ENCODE data around the gene RUFY1.
"Not testable (repeated sequence)": the region's sequence is repeated elsewhere in the genome, so short reads cannot be mapped to it uniquely, and the experiment has no call there.

Gene RUFY1, protein sequence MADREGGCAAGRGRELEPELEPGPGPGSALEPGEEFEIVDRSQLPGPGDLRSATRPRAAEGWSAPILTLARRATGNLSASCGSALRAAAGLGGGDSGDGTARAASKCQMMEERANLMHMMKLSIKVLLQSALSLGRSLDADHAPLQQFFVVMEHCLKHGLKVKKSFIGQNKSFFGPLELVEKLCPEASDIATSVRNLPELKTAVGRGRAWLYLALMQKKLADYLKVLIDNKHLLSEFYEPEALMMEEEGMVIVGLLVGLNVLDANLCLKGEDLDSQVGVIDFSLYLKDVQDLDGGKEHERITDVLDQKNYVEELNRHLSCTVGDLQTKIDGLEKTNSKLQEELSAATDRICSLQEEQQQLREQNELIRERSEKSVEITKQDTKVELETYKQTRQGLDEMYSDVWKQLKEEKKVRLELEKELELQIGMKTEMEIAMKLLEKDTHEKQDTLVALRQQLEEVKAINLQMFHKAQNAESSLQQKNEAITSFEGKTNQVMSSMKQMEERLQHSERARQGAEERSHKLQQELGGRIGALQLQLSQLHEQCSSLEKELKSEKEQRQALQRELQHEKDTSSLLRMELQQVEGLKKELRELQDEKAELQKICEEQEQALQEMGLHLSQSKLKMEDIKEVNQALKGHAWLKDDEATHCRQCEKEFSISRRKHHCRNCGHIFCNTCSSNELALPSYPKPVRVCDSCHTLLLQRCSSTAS

DNA sequence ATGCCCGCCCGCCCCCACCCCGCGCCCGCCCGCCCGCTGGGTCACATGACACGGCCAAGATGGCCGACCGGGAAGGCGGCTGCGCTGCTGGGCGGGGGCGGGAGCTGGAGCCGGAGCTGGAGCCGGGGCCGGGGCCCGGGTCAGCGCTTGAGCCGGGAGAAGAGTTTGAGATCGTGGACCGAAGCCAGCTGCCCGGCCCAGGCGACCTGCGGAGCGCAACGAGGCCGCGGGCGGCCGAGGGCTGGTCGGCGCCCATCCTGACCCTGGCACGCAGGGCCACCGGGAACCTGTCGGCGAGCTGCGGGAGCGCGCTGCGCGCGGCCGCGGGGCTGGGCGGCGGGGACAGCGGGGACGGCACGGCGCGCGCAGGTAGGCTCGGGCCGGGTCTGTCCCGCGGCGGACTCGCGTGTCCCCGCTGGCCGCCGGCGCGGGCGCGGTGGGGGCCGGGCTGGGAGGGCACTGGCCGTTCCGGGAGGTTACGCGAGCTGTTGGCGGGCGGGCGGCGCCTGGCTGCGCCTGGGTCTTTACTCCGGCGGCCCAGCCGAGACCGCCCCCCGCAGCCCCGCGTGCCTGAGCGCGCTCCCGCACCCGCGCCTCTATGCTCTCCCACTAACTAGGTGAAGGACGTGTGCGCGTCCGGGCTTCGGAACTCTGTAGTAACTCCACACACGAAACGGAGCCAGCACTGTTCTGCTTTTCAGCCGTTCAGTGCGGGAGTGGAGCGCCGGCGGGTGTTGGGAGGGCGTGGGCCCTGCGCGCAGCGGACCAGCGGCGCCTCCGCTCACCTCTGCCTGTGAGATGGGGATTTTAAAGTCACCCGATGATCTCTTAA, at the start of gene RUFY1:
Gene RUFY1 (plus strand): TSS at position 44 of the 832 bp plus-strand sequence. CDS start 16 bp downstream, at position 60.
- Histone ChIP-seq H3K4me3 (ENCODE audit: low read length) (peak within 1 kb of the TSS; percentile 92), H3K79me2 (ENCODE audit: low read length) (peaks cover 47% of the 10 kb centered on the region), H2AFZ (ENCODE audit: low read length) (peak within 1 kb of the TSS; percentile 63)

DNA sequence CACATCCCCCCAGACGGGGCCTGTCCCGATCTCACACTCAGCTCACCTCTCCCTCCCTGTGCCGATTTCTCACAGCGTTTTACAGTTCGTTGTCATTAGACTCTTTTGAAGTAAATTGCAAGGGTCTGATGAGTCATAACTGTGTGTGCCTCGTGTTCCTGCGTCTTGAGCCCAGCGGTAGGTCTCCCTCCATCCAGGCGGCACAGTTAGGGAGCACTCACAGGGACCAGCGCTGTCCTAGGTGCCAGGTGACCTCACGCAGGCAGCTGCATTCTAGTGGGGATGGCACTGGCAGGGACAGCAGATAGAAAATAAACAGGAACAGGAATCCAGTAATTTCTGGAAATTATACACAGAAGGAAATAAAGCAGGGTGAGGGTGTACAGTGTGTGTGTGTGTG, 48.4 kb upstream of the RUFY1 start:
- H3K27me3 ChIP-seq (replicated peaks; ENCODE audit: insufficient read depth, low read length), result peaks cover 27% of the 10 kb centered on the region
- H3K9me3 ChIP-seq (replicated peaks; ENCODE audit: insufficient read depth, low read length); H3K27ac ChIP-seq (ENCODE audit: low read length); H3K36me3 ChIP-seq (replicated peaks; ENCODE audit: insufficient read depth, low read length); H3K9ac ChIP-seq (ENCODE audit: low read length); H4K20me1 ChIP-seq (ENCODE audit: insufficient read depth, low read length); H3K4me3 ChIP-seq (ENCODE audit: low read length); H3K79me2 ChIP-seq (ENCODE audit: low read length); DNase-seq; H3K4me2 ChIP-seq (ENCODE audit: low read depth, low read length); H3K9me2 ChIP-seq (replicated peaks; ENCODE audit: insufficient read depth, low read length); H2AFZ ChIP-seq (ENCODE audit: low read length); H3K4me1 ChIP-seq (ENCODE audit: low read length); H3F3A ChIP-seq (ENCODE audit: insufficient read depth, low read length): not testable (repeated sequence)

More for the DNA sequence above, at the start of gene RUFY1:
- no peaks in the 10 kb centered on the region for H3K9me3 ChIP-seq (replicated peaks; ENCODE audit: insufficient read depth, low read length)
- peak within 1 kb of the TSS; percentile 62; the same call in 1 of the 2 replicates for H3K4me2 ChIP-seq (ENCODE audit: low read depth, low read length)
- no peaks in the 10 kb centered on the region for H3K9me2 ChIP-seq (replicated peaks; ENCODE audit: insufficient read depth, low read length)
- H3F3A ChIP-seq (ENCODE audit: insufficient read depth, low read length), result no peaks in the 10 kb centered on the region
- TF ChIP-seq, protein P1, sequence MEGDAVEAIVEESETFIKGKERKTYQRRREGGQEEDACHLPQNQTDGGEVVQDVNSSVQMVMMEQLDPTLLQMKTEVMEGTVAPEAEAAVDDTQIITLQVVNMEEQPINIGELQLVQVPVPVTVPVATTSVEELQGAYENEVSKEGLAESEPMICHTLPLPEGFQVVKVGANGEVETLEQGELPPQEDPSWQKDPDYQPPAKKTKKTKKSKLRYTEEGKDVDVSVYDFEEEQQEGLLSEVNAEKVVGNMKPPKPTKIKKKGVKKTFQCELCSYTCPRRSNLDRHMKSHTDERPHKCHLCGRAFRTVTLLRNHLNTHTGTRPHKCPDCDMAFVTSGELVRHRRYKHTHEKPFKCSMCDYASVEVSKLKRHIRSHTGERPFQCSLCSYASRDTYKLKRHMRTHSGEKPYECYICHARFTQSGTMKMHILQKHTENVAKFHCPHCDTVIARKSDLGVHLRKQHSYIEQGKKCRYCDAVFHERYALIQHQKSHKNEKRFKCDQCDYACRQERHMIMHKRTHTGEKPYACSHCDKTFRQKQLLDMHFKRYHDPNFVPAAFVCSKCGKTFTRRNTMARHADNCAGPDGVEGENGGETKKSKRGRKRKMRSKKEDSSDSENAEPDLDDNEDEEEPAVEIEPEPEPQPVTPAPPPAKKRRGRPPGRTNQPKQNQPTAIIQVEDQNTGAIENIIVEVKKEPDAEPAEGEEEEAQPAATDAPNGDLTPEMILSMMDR (IDR thresholded peaks at IDR 0.05; ENCODE audit: low read length), result no peak
- no peak for TF ChIP-seq EZH2phosphoT487 (IDR thresholded peaks at IDR 0.05; ENCODE audit: low read length)
- no peak for TF ChIP-seq EZH2 (optimal IDR thresholded peaks at IDR 0.05; ENCODE audit: low read depth, low read length)
- no peaks in the 10 kb centered on the region for H3K4me1 ChIP-seq (ENCODE audit: low read length)
- H3K9ac ChIP-seq (ENCODE audit: low read length), result peak within 1 kb of the TSS; percentile 77
- no peaks in the 10 kb centered on the region for H3K36me3 ChIP-seq (replicated peaks; ENCODE audit: insufficient read depth, low read length)
- no peaks in the 10 kb centered on the region for H4K20me1 ChIP-seq (ENCODE audit: insufficient read depth, low read length)
- H3K27ac ChIP-seq (ENCODE audit: low read length), result peak within 1 kb of the TSS; percentile 77
- no peaks in the 10 kb centered on the region for H3K27me3 ChIP-seq (replicated peaks; ENCODE audit: insufficient read depth, low read length)
- DNase-seq, result peak; percentile 79

DNA sequence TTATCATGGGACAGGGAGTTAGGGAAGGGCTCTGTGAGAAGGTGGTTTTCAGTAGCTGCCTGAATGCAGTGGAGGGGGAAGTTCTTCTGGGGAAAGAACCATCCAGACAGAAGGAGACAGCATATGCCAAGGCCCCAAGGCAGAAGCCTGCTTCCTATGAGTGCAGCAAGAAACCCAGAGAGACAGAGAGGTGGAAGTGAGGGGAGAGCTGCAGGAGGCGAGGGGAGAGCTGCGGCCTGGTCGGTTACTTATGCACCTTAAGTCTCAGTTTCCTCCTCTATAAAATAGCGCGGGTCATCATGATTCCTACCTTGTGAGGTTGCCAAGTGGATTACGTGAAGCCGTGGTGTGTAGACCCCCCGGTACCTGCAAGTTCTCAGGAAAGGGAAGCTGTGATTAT, 47.9 kb upstream of the RUFY1 start:
- not testable (repeated sequence) for H3K9ac ChIP-seq (ENCODE audit: low read length); H4K20me1 ChIP-seq (ENCODE audit: insufficient read depth, low read length)

DNA sequence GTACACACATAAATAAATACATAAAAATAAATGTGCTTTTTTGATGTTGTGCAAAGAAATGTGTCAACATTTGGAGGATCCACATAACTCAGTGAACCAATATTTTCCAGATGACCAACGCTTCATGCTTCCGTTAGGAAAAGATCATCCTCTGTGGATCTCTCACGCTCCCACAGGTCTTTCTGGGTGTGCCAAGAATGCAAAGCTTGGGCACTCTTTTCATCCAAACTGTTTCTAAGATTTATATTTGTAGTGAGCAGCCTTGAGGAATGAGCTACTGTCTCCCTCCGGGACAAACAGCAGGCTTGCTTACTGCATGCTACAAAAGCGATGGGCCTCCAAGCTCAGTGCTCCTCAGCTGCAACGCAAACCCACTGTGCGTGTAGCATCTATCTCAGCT, 46.2 kb upstream of the RUFY1 start:
- H3K9me2 ChIP-seq (replicated peaks; ENCODE audit: insufficient read depth, low read length), result no peaks in the 10 kb centered on the region
- TF ChIP-seq, protein P1 (IDR thresholded peaks at IDR 0.05; ENCODE audit: low read length), result no peak
- TF ChIP-seq EZH2phosphoT487 (IDR thresholded peaks at IDR 0.05; ENCODE audit: low read length), result no peak
- TF ChIP-seq EZH2 (optimal IDR thresholded peaks at IDR 0.05; ENCODE audit: low read depth, low read length), result no peak
- no peak for DNase-seq
- H2AFZ ChIP-seq (ENCODE audit: low read length), result no peak overlapping the region
- no peaks in the 10 kb centered on the region for H3K36me3 ChIP-seq (replicated peaks; ENCODE audit: insufficient read depth, low read length)
- H3F3A ChIP-seq (ENCODE audit: insufficient read depth, low read length), result no peaks in the 10 kb centered on the region
- no peak overlapping the region for H3K4me2 ChIP-seq (ENCODE audit: low read depth, low read length)
- H4K20me1 ChIP-seq (ENCODE audit: insufficient read depth, low read length), result no peaks in the 10 kb centered on the region
- H3K27ac ChIP-seq (ENCODE audit: low read length), result no peak overlapping the region
- no peaks in the 10 kb centered on the region for H3K79me2 ChIP-seq (ENCODE audit: low read length)
- H3K9ac ChIP-seq (ENCODE audit: low read length), result no peak overlapping the region
- peaks cover 26% of the 10 kb centered on the region for H3K27me3 ChIP-seq (replicated peaks; ENCODE audit: insufficient read depth, low read length)
- no peak overlapping the region for H3K4me3 ChIP-seq (ENCODE audit: low read length)
- no peaks in the 10 kb centered on the region for H3K9me3 ChIP-seq (replicated peaks; ENCODE audit: insufficient read depth, low read length)
- H3K4me1 ChIP-seq (ENCODE audit: low read length), result no peaks in the 10 kb centered on the region

More for the DNA sequence above, 47.9 kb upstream of the RUFY1 start:
- not testable (repeated sequence) for H3K4me2 ChIP-seq (ENCODE audit: low read depth, low read length); H3K9me3 ChIP-seq (replicated peaks; ENCODE audit: insufficient read depth, low read length); H3K9me2 ChIP-seq (replicated peaks; ENCODE audit: insufficient read depth, low read length); H3K36me3 ChIP-seq (replicated peaks; ENCODE audit: insufficient read depth, low read length); H3K79me2 ChIP-seq (ENCODE audit: low read length); H3K4me1 ChIP-seq (ENCODE audit: low read length); H3K27ac ChIP-seq (ENCODE audit: low read length); DNase-seq; H3K4me3 ChIP-seq (ENCODE audit: low read length); H3F3A ChIP-seq (ENCODE audit: insufficient read depth, low read length); H2AFZ ChIP-seq (ENCODE audit: low read length)
- H3K27me3 ChIP-seq (replicated peaks; ENCODE audit: insufficient read depth, low read length), result peaks cover 25% of the 10 kb centered on the region
